Measurements from ENCODE around the gene SLC22A23. TPM values are rescaled to one million over a fixed set of nuclear protein-coding genes. Genes with fewer than 3 reads are reported as not detected.

The SLC22A23 gene
- total RNA-seq, 2 experiments from 2014 or later = 13.4 to 13.6 TPM

- POLR2A ChIA-PET = no interaction called here
- peaks cover 24% of the 10 kb centered on the region for H3K36me3 Mint-ChIP-seq (ENCODE audit: low read depth)
Observed at GRCh38 chr6:3406891-3407809, 49.7 kb downstream of the SLC22A23 start.

GRCh38 chr6:3406362-3406821 lies 50.5 kb downstream of the SLC22A23 start:
- no peak for TF ChIP-seq CTCF (IDR thresholded peaks at IDR 0.05)
- Mint-ChIP-seq H3K36me3 (ENCODE audit: low read depth) (peaks cover 24% of the 10 kb centered on the region), H3K4me3 (no peak overlapping the region), H3K27me3 (no peaks in the 10 kb centered on the region), H3K27ac (no peak overlapping the region), H3K4me1 (ENCODE audit: low read depth) (peaks cover 8% of the 10 kb centered on the region), H3K9me3 (no peaks in the 10 kb centered on the region)
- no peak overlapping the region for H3K27ac ChIP-seq (ENCODE audit: low read depth in 1 of 2, low read length in 2 of 2)
- H3K4me1 ChIP-seq (ENCODE audit: insufficient read depth, low read length) = peaks cover 3% of the 10 kb centered on the region
- H3K36me3 ChIP-seq (ENCODE audit: insufficient read depth, low read length) = no peaks in the 10 kb centered on the region
- no peaks in the 10 kb centered on the region for H3K27me3 ChIP-seq (ENCODE audit: control insufficient read depth in 1 of 2, insufficient read depth in 2 of 2, low read length in 2 of 2)
- CTCF ChIA-PET = no interaction called here
- no peak for DNase-seq
- no peaks in the 10 kb centered on the region for H3K9me3 ChIP-seq (ENCODE audit: control insufficient read depth in 1 of 2, insufficient read depth in 1 of 2, low read length in 2 of 2)
- POLR2A ChIA-PET = no interaction called here
- H3K4me3 ChIP-seq (ENCODE audit: low read length) = no peak overlapping the region
- intact Hi-C loops (cut with DNase I, micrococcal nuclease) = no loop called here
- ATAC-seq (ENCODE audit: poor library complexity) = no peak

More at GRCh38 chr6:3406891-3407809, 49.7 kb downstream of the SLC22A23 start:
- no peaks in the 10 kb centered on the region for H3K36me3 ChIP-seq (ENCODE audit: insufficient read depth, low read length)
- DNase-seq = no peak
- peaks cover 3% of the 10 kb centered on the region for H3K4me1 ChIP-seq (ENCODE audit: insufficient read depth, low read length)
- H3K27me3 Mint-ChIP-seq = no peaks in the 10 kb centered on the region
- no peak overlapping the region for H3K4me3 ChIP-seq (ENCODE audit: low read length)
- no peak for TF ChIP-seq CTCF (IDR thresholded peaks at IDR 0.05)
- H3K27ac ChIP-seq (ENCODE audit: low read depth in 1 of 2, low read length in 2 of 2) = no peak overlapping the region
- no peak overlapping the region for H3K4me3 Mint-ChIP-seq
- H3K9me3 Mint-ChIP-seq = no peaks in the 10 kb centered on the region
- CTCF ChIA-PET = no interaction called here
- no peak for ATAC-seq (ENCODE audit: poor library complexity)
- H3K4me1 Mint-ChIP-seq (ENCODE audit: low read depth) = peaks cover 8% of the 10 kb centered on the region
- no peaks in the 10 kb centered on the region for H3K9me3 ChIP-seq (ENCODE audit: control insufficient read depth in 1 of 2, insufficient read depth in 1 of 2, low read length in 2 of 2)
- H3K27ac Mint-ChIP-seq = no peak overlapping the region
- intact Hi-C loops (cut with DNase I, micrococcal nuclease) = no loop called here
- H3K27me3 ChIP-seq (ENCODE audit: control insufficient read depth in 1 of 2, insufficient read depth in 2 of 2, low read length in 2 of 2) = no peaks in the 10 kb centered on the region

GRCh38 chr6:3405679-3406078 lies 51.2 kb downstream of the SLC22A23 start:
- Mint-ChIP-seq H3K27ac (no peak overlapping the region), H3K4me1 (ENCODE audit: low read depth) (peaks cover 1% of the 10 kb centered on the region), H3K4me3 (no peak overlapping the region), H3K9me3 (no peaks in the 10 kb centered on the region), H3K36me3 (ENCODE audit: low read depth) (peaks cover 19% of the 10 kb centered on the region), H3K27me3 (no peaks in the 10 kb centered on the region)
- CTCF ChIA-PET = interaction anchor here (0.7 kb wide), 1 partner anchor 165 kb away, joined by 6 read pairs; no protein-coding TSS in a partner anchor
- ATAC-seq (ENCODE audit: poor library complexity) = no peak
- no peak overlapping the region for H3K4me3 ChIP-seq (ENCODE audit: low read length)
- no peak overlapping the region for H3K27ac ChIP-seq (ENCODE audit: low read depth in 1 of 2, low read length in 2 of 2)
- no peaks in the 10 kb centered on the region for H3K27me3 ChIP-seq (ENCODE audit: control insufficient read depth in 1 of 2, insufficient read depth in 2 of 2, low read length in 2 of 2)
- POLR2A ChIA-PET = interaction anchor here (0.7 kb wide), 1 partner anchor 81 kb away, joined by 3 read pairs; no protein-coding TSS in a partner anchor
- no peak for TF ChIP-seq CTCF (IDR thresholded peaks at IDR 0.05)
- DNase-seq = no peak
- H3K36me3 ChIP-seq (ENCODE audit: insufficient read depth, low read length) = no peaks in the 10 kb centered on the region
- intact Hi-C loops (cut with DNase I, micrococcal nuclease) = no loop called here
- peaks cover under 1% of the 10 kb centered on the region for H3K4me1 ChIP-seq (ENCODE audit: insufficient read depth, low read length)
- H3K9me3 ChIP-seq (ENCODE audit: control insufficient read depth in 1 of 2, insufficient read depth in 1 of 2, low read length in 2 of 2) = no peaks in the 10 kb centered on the region
